GM18517 (cell line): ENCODE data around the gene YY1.
"Not testable (repeated sequence)": the region's sequence is repeated elsewhere in the genome, so short reads cannot be mapped to it uniquely, and the experiment has no call there.

ENCODE experiments used
- ATAC-seq: cut with Tn5 transposase; IDR thresholded peaks from one replicate; pipeline ENCODE4 v1.9.1; 2021; ENCODE audit warnings: mild to moderate bottlenecking, moderate library complexity; ENCODE audit not compliant: unreplicated experiment

The YY1 gene

GRCh38 chr14:100294963-100295330, 56.0 kb downstream of the YY1 start:
- no peak for ATAC-seq

DNA sequence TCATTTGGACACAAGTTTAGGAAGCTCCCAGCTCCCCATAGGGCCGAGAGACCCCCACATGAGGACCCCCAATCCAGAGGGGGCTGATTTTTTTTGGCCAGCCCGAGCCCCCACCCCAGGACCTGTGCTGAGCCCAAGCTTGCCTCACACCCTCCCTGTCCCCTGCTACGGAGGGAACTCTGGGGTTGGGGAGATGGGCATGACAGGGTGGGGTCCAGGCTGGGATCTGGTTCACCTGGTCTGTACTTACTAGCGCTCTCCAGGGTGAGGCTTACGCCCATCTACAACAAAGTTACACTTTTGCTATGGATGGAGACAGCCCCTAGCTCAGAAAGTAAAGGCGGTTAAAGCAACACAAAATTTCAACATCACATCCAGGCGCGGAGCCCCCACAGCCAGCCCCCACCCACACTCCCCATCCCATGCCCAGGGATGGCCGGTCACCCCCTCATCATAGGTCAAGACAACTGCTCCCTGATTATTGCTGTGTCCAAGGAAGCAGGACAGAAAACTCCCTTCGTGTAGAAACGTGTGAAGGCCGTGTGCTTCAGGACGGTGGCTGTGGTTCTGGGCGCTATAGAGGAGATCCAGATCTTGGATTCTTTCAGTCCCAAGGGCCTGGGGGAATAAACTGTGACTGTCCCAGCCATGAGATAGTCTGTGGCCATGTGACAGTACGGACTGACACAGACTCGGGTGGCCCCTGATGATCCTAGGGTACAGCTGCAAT, 56.6 kb downstream of the YY1 start:
- ATAC-seq = no peak

GRCh38 chr14:100296106-100296651, 57.2 kb downstream of the YY1 start:
- no peak for ATAC-seq

- not testable (repeated sequence) for ATAC-seq
Observed at GRCh38 chr14:100296729-100297128, 57.8 kb downstream of the YY1 start.

- peak; percentile 86 for ATAC-seq
Observed at GRCh38 chr14:100297320-100298300, 58.7 kb downstream of the YY1 start.

DNA sequence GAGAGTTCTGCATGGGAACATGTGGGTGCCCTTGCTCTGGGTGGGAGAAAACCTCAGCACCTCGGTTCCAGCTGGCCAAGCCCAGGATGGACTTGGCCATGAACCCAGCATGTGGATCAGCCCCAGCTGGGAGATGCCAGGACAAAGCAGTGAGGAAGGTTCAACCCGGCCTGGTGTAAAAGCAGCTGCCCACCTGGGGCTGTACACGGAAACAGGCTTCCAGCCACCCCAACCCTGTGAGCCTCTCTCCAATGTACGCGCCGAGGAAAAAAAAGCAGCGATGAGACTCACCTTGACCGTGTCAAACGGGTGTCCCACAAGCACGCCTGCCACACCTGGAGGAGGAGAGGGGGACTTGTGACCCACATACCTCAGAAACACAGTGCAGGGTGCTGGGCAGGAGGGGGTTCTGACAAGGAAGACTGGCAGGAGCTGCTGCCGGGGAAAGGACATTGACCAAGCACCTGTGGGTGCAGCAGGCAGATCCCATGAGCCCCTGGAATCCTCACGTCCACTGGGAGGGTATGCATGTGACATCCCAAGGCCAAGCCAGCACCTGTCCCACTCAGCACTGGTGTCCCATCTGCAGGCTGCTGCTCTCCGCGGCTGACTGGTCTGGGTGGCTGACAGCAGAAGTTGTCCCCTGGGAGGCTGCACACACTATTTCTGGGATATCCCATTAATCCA, 59.8 kb downstream of the YY1 start:
- ATAC-seq = no peak

DNA sequence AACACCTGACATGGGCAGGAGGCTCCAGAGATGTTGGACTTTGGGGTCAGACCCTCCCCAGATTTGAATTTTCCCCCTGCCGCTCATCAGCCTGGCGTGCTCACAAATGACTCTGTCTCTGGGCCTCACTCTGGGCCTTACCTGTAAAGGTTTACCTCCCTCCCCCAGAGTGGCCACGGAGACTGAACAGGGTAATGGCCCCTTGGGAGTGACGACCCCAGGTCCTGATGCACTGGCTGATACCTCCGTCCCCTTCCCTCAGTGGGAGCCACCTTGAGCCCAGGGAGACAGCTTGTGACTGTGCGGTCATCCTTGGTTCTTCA, 60.3 kb downstream of the YY1 start:
- no peak for ATAC-seq

- ATAC-seq = no peak
Observed at GRCh38 chr14:100302616-100303015, 63.7 kb downstream of the YY1 start.

GRCh38 chr14:100303179-100303578, 64.2 kb downstream of the YY1 start:
- ATAC-seq = no peak

- no peak for ATAC-seq
Observed at GRCh38 chr14:100303925-100304324, 65.0 kb downstream of the YY1 start.

DNA sequence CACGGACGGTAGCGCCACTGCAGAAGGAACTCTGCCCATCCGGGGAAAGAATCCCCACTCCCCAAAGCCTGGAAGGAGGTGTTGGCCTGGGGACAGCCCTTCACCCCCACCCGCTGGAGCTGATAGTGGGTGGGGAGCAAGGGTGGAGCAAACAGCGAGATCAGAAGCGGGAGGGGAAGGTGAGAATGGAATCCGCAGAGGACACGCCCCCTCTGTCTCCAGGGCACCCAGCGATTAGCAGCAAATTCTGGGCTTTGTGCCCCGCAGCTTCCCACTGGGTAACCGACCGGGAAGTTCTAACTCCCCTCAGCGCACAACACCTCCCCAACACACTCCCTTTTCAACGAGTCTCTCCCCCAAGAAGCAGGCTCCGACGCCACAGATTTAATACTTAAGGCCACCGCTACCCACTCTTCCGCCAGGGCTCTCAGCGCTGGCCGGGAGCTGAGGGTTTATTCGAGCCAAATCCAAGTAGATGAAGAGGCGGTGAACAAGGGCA, 65.9 kb downstream of the YY1 start:
- no peak for ATAC-seq

DNA sequence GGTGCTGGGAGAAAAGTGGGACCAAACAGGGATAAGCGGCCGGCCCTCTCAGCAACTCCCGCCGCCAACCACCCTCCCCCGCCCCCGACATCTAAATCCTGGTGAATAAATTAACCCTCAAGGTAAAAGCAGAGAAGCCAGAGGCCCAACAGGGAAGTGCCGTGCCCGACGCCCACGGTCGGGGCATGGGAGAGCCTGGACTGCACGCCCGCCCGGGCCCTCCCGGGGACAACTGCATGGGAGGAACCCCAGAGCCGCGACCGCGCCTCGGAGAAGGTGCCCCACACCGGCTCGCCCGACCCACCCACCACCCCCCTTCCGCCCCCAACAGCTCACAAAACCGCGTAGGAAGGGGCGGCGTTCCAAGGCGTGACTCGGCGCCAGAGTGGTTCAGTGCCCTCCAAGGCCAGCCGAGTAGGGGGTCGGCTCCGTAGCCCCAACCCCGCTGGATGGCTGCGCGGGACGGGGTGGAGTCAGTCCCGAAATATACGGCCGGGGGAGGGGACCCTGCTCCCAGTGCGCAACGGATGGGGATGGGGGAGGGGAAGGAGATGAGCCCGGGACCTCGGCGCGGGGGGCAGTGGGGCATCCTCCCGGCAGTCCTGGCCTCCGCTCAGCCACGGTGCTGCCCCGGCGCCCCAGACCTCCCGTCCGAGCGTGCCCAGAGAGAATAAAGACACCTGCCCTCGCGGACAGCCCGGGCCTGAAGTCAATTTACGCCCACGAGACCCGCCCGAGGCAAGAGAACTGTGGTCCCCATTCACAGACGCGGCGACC, 66.6 kb downstream of the YY1 start:
- no peak for ATAC-seq

DNA sequence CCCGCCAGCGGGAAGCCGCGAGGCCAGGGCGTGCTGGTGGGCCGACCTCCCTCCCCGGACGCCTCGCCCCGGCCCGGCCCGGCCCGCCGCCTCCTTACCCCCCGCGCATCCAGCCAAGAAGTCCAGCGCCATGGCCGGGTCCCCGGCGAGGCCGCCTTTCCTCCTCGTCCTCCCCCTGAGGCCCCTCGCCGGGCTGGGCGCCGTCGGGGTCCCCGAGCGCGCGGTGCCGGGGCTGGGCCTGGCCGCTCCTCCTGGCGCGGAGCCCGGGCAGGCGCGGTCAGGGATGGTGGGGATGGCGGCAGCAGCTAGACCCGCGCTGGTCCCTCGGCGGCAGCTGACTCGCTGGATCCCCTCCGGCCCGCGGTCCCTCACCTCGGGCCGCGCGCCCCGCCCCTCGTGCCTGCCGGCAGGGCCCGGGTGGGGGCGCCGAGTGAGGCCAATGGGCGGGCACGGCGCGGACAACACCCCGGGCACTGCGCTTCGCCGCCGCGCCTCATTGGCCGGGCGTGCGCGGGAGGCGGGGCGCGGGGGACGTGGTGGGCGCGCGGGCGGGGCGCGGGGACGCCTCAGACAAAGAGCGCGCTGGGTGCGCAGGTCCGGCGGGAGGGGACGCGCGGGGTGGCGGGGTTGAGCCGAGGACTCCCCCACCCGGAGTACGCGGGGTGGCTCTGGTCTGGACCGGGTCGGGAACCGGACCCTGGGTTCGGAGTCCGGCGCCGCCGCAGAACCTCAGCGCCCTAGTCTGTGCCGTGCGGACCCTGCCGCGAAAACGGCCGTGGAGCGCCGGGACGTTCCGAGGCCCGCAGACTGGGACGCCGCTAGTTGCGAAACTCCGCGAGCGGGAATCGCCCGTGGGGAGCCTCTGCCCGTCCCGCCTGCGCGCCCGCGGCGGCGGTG, 67.4 kb downstream of the YY1 start, which contains the start of gene SLC25A29:
SLC25A29 (minus strand) TSS at position 344 of the 897 bp plus-strand sequence; CDS start at position 132, 212 bp downstream.
- peak; percentile 72 for ATAC-seq

- no peak for ATAC-seq
Observed at GRCh38 chr14:100306998-100307765, 68.2 kb downstream of the YY1 start.

GRCh38 chr14:100307766-100308426, 69.0 kb downstream of the YY1 start:
- no peak for ATAC-seq

GRCh38 chr14:100308427-100308792, 69.5 kb downstream of the YY1 start:
- not testable (repeated sequence) for ATAC-seq

GRCh38 chr14:100309028-100309737, 70.2 kb downstream of the YY1 start:
- ATAC-seq = no peak
